Measurements from ENCODE around the gene ATP2A1. TPM values are rescaled to one million over a fixed set of nuclear protein-coding genes. Genes with fewer than 3 reads are reported as not detected.

Gene ATP2A1
- total RNA-seq, 1 donor from 2014 or later: not detected

DNA sequence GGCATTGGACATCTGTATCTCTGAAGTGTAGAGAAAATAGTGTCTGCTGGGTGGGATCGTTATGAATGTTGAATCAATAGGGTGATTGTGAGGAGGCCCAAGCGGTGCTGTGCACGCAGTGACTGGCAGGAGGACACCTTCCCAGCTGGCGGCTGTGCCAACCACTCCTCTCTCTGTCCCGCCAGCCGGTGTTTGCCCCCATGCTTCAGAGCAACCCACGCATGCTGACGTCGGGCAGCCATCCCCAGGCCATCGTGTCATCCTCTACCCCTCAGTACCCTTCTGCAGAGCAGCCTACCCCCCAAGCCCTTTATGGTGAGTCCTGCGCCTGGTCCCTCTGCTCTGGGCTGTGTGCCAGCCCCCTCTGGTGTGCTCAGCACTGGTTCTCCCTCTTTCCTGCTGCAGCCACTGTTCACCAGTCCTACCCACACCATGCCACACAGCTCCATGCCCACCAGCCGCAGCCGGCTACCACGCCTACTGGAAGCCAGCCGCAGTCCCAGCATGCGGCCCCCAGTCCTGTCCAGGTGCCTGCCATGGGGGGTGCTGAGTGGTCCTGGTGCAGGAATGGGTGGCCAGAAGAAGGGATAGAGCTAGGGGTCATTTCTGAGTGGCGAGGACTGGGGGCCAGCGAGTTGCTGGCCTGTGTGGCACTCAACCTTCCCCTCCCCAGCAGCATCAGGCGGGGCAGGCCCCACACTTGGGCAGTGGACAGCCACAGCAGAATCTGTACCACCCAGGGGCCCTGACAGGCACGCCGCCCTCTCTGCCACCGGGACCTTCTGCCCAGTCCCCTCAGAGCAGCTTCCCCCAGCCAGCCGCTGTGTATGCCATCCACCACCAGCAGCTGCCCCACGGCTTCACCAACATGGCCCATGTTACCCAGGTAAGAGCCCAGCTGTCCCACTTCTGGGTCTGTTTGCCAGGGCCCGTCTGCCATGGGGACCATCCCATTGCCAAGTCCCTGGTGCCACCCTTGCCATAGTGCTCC is 43.1 kb upstream of the ATP2A1 start:
- DNase-seq (ENCODE audit: extremely low spot score in 2 of 2): no peak
- intact Hi-C loops (cut with DNase I): no loop called here
- Histone ChIP-seq H3K4me1 (no peaks in the 10 kb centered on the region), H3K36me3 (peaks cover 16 to 81% of the 10 kb centered on the region in 2 donors), H3K27me3 (no peaks in the 10 kb centered on the region), H3K4me3 (no peak overlapping the region), H3K27ac (no peak overlapping the region), H3K9me3 (no peaks in the 10 kb centered on the region)
- TF ChIP-seq, protein P1, sequence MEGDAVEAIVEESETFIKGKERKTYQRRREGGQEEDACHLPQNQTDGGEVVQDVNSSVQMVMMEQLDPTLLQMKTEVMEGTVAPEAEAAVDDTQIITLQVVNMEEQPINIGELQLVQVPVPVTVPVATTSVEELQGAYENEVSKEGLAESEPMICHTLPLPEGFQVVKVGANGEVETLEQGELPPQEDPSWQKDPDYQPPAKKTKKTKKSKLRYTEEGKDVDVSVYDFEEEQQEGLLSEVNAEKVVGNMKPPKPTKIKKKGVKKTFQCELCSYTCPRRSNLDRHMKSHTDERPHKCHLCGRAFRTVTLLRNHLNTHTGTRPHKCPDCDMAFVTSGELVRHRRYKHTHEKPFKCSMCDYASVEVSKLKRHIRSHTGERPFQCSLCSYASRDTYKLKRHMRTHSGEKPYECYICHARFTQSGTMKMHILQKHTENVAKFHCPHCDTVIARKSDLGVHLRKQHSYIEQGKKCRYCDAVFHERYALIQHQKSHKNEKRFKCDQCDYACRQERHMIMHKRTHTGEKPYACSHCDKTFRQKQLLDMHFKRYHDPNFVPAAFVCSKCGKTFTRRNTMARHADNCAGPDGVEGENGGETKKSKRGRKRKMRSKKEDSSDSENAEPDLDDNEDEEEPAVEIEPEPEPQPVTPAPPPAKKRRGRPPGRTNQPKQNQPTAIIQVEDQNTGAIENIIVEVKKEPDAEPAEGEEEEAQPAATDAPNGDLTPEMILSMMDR (IDR thresholded peaks at IDR 0.05): no peak

DNA sequence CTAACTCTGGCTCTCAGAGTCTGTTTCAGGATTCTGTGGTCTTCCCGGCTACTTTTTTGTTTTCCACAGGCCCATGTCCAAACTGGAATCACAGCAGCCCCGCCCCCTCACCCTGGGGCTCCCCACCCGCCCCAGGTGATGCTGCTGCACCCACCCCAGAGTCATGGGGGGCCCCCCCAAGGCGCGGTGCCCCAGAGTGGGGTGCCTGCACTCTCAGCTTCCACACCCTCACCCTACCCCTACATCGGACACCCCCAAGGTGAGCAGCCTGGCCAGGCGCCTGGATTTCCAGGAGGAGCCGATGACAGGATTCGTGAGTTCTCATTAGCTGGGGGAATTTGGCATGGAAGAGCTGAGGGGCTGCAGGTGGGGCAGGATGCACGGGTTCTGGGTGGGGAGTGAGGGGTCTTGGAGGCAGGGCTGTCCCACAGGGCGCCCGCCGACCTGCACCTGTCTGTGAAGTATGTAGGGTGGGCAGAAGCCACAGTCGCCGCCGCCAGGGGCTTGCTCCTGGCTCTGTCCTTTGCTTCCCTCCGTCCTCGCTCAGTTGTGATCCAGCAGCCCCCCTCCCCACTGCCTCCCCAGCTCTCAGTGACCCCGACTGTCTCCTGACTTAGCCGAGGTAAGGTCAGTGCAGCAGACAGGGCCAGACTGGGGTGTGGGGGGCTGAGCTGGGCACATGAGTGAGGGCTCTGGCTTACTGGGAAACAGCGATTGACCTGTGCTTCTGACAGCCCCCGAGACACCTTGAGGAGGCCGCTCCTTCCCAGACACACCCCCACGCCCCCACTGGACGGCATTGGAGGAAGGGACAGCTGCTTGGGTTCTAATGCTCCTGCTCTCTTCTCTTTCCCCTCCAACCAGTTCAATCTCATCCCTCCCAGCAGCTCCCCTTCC is 42.2 kb upstream of the ATP2A1 start:
- peaks cover 16 to 72% of the 10 kb centered on the region in 2 donors for H3K36me3 ChIP-seq
- no peaks in the 10 kb centered on the region for H3K27me3 ChIP-seq
- TF ChIP-seq POLR2A (IDR thresholded peaks at IDR 0.05) (no peak), POLR2AphosphoS5 (IDR thresholded peaks at IDR 0.05; ENCODE audit: insufficient read depth in 1 of 2, low read depth in 1 of 2) (no peak)
- TF ChIP-seq, protein P1 (IDR thresholded peaks at IDR 0.05): no peak
- DNase-seq (ENCODE audit: extremely low spot score in 2 of 2): no peak
- H3K27ac ChIP-seq: no peak overlapping the region
- H3K4me1 ChIP-seq: no peaks in the 10 kb centered on the region
- H3K9me3 ChIP-seq: no peaks in the 10 kb centered on the region
- intact Hi-C loops (cut with DNase I): no loop called here
- H3K4me3 ChIP-seq: no peak overlapping the region

DNA sequence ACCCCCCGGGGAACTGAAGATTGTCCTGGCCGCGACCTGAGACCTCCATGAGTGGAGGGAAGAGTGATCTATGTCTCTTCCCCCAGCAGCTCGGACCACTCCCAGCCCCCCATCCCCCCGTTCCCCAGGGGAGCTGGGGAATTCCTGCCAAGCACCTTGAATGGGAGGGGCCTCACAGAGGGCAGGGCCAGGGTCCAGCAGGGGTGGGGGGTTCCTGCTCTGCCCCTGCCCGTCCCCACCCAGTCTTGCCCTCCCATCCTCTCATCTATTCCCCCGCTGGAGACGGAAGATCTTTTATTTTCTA is 41.6 kb upstream of the ATP2A1 start:
- Histone ChIP-seq H3K27ac (no peak overlapping the region), H3K36me3 (peaks cover 13 to 68% of the 10 kb centered on the region in 2 donors), H3K4me3 (no peak overlapping the region), H3K27me3 (no peaks in the 10 kb centered on the region), H3K4me1 (no peaks in the 10 kb centered on the region), H3K9me3 (no peaks in the 10 kb centered on the region)
- TF ChIP-seq, protein P1 (IDR thresholded peaks at IDR 0.05): no peak
- no peak for TF ChIP-seq POLR2AphosphoS5 (IDR thresholded peaks at IDR 0.05; ENCODE audit: insufficient read depth in 1 of 2, low read depth in 1 of 2)
- no peak for TF ChIP-seq POLR2A (IDR thresholded peaks at IDR 0.05)
- intact Hi-C loops (cut with DNase I): no loop called here
- no peak for DNase-seq (ENCODE audit: extremely low spot score in 2 of 2)

DNA sequence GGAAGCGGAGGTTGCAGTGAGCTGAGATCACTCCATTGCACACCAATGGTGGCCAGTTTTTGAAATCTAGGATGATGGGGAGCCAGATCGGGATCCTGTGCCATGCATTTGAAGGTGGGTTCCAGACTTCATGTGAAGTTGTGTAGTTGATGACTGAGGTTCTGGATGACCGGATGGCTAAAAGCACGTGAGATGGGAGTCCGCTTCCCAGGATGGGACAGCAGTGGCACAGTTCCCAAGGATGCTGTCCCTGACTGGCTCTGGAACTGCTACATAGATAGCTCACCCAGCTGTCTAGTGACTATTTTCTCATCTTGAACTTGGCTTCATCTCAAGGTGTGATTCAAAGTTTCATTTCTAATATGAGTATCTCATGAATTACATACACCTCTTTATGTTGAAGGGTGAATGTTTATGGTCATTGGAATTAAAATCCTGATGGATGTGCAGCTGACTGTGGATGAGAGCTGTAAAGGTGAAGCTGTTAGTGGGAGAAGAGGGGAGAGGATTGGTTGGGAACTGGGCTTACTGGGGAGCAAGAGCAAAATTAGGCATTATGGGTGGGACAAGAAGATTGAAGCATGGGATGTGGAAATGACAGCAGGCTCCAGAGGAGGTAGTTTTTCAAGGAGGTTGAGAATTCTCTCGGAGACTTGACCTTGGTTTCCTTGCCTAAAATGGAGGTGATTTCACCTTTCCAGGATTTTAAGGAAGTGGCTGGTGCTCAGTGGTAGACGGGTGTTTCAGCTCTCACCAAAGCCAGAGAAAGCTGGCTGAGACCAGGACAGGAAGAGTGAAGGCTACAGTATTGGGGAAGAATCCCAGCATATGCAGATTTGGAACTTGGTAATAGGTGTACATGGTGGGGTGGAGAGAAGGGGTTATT is 40.4 kb upstream of the ATP2A1 start:
- Histone ChIP-seq H3K36me3 (peaks cover 4 to 68% of the 10 kb centered on the region in 2 donors), H3K4me1 (no peaks in the 10 kb centered on the region), H3K27me3 (no peaks in the 10 kb centered on the region), H3K27ac (no peak overlapping the region), H3K4me3 (no peak overlapping the region), H3K9me3 (no peaks in the 10 kb centered on the region)
- DNase-seq (ENCODE audit: extremely low spot score in 2 of 2): no peak
- intact Hi-C loops (cut with DNase I): no loop called here
- TF ChIP-seq POLR2A (IDR thresholded peaks at IDR 0.05): no peak
- TF ChIP-seq POLR2AphosphoS5 (IDR thresholded peaks at IDR 0.05; ENCODE audit: insufficient read depth in 1 of 2, low read depth in 1 of 2): no peak
- TF ChIP-seq, protein P1 (IDR thresholded peaks at IDR 0.05): no peak

All from vagina (tissue), 2 donors.